ENCODE results near the gene CYREN. TPM values are rescaled to one million over a fixed set of nuclear protein-coding genes. Genes with fewer than 3 reads are reported as not detected.
"Not testable (repeated sequence)": the region's sequence is repeated elsewhere in the genome, so short reads cannot be mapped to it uniquely, and the experiment has no call there.

Gene CYREN
- total RNA-seq, 1 donor from 2014 or later, result 58.3 TPM

DNA sequence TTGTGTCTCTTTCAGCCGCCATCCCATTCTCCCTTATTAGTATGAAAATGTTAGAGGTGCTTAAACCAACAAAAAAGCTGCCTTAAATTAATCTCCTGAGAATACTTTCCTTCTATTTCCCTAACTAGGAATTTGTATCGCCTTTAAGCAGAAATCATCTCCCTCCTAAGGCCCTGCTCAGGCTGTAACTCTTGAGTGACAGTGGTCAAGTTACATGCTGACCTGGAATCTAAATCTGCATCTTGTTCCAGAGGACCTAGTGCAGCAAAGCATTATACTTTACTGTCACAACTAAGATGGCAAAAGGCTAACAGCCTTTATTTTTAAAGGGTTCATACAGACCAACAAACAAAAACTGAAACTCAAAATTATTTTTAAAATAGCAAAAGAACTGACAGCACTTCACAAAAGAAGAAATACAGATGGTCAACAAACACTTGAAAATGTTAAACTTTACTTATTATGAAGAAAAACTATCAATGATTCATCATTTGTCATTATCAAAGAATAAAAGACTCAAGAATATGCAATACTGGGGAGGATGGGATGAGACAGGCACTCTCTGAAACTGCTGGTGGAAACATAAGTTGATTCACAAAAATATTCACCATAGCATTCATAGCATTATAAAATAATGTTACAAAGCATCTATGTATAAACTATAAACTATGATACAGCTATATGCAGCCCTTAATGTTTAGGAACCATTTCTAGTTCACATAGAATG, 11.0 kb downstream of the CYREN start:
- no peak for DNase-seq (ENCODE audit: low spot score)

DNA sequence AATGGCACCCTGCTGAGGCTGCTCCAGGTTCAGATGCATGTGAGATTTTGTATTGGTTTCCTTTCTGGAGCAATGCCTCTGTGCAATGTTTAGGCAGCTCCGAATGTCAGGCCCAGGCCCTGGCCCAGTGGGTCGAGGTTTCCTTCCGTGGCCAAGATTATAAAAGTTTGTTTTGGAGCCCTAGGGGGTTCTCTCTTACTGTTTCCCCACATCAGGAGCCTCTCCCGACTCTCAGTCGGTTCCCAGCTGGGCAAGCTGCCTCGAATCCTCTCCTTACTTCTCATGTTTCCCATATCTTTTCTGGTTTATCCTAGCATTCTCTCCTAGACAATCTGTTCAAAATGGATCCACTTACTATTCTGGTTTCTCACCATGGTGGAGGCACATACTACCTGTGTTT, 11.6 kb downstream of the CYREN start:
- DNase-seq (ENCODE audit: low spot score), result no peak

- no peak for DNase-seq (ENCODE audit: low spot score)
These were observed 12.3 kb downstream of the CYREN start for GRCh38 chr7:135158141-135158655.

- no peak for DNase-seq (ENCODE audit: low spot score)
These were observed 14.2 kb downstream of the CYREN start for GRCh38 chr7:135156290-135156689.

DNA sequence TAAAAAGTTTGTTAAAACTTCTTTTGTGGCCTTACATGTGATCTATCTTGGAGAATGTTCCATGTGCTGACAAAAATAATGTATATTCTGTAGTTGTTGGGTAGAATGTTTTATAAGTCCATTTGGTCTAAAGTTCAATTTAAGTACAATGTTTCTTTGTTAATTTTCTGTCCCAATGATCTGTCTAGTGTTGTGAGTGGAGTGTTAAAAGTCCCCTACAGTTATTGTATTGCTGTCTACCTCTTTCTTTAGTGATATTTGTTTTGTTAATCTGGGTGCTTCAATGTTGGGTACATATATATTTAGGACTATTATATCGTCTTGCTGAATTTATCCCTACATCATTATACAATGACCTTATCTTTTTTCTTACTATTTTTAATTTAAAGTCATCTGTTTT, 15.8 kb downstream of the CYREN start:
- no peak for DNase-seq (ENCODE audit: low spot score)

- no peak for DNase-seq (ENCODE audit: low spot score)
These were observed 18.1 kb downstream of the CYREN start for GRCh38 chr7:135152442-135152841.

DNA sequence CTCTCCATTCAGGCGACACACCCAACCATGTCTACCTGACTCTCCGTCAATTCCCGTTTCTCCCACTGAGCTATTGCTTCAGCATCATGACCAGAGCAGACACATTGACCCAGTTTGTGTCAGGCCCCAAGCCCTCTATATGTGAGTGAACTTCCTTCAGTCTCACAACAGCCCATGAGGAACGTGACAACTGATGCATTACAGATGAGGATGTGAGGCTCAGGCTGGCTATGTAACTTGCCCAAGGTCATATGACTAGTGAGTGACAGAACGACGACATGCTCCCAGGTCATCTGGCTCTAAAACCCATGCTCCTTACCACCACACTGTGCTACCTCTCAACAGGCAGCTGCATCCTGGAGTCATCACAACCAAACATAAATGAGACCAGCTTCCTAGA, 19.0 kb downstream of the CYREN start:
- no peak for DNase-seq (ENCODE audit: low spot score)

DNA sequence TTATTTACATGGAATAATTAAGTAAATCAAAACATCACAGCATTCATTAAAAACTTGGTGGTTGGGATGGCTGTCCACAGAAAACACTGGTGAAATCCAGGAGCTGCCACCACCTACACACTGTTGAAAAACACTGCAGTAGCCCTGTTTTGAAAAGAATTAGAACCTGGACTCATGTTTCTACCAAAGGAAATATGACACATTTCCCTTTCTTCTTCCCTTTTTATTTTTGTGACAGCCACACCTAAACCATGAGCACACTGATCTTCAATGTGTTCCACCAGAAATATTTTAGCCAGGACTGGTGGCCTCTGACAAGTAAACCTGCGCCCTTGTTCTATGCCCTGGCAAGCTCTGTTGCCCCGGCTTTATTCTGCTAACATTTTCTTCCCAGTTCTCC, 19.4 kb downstream of the CYREN start:
- no peak for DNase-seq (ENCODE audit: low spot score)

- no peak for DNase-seq (ENCODE audit: low spot score)
These were observed 20.3 kb downstream of the CYREN start for GRCh38 chr7:135150072-135150782.

GRCh38 chr7:135147899-135148721, 22.4 kb downstream of the CYREN start, which contains the start of gene TMEM140:
TSS of gene TMEM140 (plus strand) at chr7:135148072. CDS start at chr7:135164442, 16,370 bp downstream.
- DNase-seq (ENCODE audit: low spot score), result peak; percentile 65

- DNase-seq (ENCODE audit: low spot score), result no peak
These were observed 23.1 kb downstream of the CYREN start for GRCh38 chr7:135147341-135147898.

DNA sequence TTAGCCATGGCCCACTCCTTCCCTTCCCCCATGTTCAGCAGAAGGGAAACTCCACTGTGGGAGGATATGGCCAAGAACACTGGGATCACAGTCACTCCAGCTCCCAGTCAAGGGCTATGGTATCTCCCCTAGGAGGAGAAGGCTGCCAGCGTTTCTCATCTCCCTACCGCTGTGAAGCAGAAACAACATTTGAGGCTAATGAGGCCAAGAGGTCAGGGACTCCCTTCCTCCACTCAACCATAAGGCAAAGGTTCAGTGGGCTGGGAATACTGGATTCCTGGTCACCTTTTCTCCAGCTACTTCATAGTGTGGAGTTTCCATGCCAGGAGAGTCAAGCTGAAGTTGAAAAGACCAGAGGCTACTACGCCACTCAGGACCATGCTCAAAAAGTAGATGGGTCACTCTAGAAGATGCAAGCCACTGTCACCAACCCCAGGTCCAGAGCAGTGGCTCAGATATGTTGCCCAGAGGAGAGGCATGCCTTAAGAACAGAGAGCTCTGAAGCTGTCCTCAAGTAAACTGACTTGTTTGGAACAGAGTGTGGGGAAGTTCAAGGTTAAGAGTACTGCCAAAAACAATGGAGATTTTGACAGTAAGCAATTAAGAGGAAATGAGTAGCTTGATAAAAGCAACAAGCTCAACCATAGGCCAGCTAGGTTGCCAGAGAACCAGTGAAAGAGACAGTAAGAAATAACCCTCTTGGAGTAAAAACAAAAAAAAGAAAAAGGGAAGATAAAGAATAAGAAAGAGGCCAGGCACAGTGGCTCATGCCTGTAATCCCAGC, 26.4 kb downstream of the CYREN start:
- no peak for DNase-seq (ENCODE audit: low spot score)

DNA sequence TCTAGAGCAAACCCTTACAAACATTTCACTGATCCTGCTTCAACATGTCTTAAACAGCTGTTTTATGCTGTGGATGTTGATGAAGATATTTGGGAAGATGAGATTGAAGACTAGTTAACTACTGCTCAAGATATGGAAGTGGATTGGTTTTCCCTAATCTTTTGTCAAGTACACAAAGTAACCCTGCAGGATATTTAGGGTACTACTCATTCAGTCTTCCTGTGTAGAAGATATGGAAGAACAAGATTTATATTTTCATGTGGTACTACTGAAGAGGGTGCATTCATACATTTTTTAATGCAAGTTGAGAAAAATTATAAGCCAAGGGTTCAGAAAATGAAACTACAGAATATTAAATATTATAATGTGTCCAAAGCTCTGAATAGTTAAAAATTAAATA, 40.9 kb downstream of the CYREN start:
- DNase-seq (ENCODE audit: low spot score), result no peak

DNA sequence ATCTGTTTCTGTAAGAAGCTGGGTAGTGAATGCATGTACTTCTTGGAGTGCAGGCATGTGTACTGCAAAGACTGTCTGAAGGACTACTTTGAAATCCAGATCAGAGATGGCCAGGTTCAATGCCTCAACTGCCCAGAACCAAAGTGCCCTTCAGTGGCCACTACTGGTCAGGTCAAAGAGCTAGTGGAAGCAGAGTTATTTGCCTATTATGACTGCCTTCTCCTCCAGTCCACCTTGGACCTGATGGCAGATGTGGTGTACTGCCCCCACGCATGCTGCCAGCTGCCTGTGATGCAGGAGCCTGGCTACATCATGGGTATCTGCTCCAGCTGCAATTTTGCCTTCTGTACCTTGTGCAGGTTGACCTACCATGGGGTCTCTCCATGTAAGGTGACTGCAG, 41.6 kb downstream of the CYREN start:
- DNase-seq (ENCODE audit: low spot score), result no peak

- DNase-seq (ENCODE audit: low spot score), result not testable (repeated sequence)
These were observed 45.9 kb downstream of the CYREN start for GRCh38 chr7:135124631-135125030.

GRCh38 chr7:135121868-135122267, 48.6 kb downstream of the CYREN start:
- DNase-seq (ENCODE audit: low spot score), result no peak

DNA sequence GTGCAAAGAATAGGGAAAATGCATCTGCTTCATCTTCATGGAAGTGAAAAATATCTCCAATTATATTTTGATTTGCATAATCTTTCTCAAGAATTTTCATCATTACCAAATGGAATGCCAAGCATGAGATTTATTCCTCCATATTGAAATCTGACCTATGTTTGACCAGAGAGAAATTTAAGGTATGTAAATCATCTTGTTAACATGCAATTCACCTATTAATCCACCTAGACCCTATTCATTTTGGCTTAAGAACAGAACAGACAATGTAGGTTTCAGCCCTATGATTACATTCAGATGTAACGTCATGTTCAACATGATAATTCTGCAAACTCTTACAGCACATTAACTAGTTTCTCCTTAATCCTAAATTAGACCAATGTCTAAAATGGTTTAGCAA, 53.4 kb downstream of the CYREN start:
- no peak for DNase-seq (ENCODE audit: low spot score)

Measured in ureter (tissue), 1 donor.